Measurements from ENCODE around the gene ANGPTL2.

Gene ANGPTL2

DNA sequence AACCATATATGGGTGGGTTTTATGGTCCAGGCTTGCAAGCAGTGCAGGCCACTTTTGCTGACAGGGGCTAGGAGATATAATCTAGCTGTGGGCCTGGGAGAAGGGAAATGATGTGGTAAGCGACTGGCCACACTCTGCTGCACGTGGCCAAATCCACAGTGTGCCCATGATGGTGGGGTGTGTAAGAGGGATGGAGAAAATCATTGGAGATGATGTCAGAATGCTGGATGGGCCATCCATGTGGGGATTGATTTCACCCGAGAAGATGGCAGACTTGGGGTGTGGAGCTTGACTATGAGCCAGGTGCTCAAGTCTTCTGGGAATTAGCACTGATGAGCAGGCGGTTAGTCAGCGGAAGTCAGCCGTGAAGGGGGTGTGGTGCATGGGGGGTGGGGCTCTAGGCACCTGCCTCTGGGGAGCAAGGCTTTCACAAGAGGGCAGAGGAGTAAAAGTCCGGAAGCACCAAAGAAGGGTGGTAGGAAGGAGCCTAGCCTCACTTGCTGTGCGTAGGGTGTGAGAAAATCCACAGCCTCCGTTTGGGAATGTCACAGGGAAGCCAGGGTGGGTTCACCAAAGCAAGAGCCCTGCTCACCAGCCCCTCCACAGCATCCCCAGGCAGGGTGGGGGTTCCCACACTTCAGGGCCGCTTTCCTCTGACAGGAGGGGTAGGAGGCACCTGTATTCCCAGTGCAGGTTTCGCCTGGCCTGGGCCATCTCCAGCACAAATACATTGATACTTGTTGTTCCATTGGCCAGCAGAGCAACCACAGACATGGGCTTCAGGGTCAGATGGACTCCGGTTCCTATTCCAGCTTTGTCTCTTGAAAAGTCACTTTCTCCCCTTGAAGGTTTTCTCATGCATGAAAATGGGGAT is 44.5 kb upstream of the ANGPTL2 start:
- no peak for DNase-seq (ENCODE audit: extremely low read depth, low read depth)

DNA sequence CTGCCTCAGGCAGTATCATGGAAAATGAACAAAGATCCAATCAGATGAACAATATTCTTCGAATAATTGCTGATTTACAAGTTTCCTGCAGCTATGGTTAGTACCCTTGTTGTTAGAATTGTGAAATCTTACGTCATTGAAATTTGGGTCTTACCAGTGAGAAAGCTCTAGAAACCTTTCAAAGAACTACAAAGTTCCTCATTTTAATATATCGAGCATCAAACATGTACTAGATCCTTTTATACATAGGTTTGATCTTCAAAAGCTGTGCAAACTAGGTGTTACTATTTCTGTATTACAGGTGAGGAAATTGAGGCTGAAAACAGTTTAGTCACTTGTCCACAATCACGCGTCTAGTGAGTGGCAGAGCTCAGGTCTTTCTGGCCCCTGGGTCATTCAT is 43.7 kb upstream of the ANGPTL2 start:
- TF ChIP-seq, protein P1, sequence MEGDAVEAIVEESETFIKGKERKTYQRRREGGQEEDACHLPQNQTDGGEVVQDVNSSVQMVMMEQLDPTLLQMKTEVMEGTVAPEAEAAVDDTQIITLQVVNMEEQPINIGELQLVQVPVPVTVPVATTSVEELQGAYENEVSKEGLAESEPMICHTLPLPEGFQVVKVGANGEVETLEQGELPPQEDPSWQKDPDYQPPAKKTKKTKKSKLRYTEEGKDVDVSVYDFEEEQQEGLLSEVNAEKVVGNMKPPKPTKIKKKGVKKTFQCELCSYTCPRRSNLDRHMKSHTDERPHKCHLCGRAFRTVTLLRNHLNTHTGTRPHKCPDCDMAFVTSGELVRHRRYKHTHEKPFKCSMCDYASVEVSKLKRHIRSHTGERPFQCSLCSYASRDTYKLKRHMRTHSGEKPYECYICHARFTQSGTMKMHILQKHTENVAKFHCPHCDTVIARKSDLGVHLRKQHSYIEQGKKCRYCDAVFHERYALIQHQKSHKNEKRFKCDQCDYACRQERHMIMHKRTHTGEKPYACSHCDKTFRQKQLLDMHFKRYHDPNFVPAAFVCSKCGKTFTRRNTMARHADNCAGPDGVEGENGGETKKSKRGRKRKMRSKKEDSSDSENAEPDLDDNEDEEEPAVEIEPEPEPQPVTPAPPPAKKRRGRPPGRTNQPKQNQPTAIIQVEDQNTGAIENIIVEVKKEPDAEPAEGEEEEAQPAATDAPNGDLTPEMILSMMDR (IDR thresholded peaks at IDR 0.05; ENCODE audit: low read depth, low read length) = no peak
- DNase-seq (ENCODE audit: extremely low read depth, low read depth) = no peak

More for the DNA sequence above, 44.5 kb upstream of the ANGPTL2 start:
- TF ChIP-seq, protein P1 (IDR thresholded peaks at IDR 0.05; ENCODE audit: low read depth, low read length) = no peak

DNA sequence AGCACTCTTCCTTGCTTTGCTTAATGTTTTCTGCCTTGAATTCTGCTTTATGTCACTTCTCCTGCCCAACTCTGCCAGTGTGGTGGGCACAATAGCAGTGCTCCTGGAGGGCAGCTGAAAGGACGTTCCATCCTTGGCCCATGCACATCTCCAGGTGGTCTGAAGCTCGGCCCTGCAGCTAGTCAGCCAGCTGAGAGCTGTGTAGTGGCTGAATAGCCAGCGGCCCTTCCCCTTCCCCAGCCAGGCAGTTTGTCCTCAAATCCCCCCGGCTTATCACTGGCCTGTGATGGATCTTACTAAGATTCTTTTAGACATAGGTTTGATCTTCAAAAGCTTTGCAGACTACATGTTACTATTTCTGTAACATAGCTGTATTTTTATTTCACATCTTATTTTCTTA is 42.7 kb upstream of the ANGPTL2 start:
- DNase-seq (ENCODE audit: extremely low read depth, low read depth) = no peak
- TF ChIP-seq, protein P1 (IDR thresholded peaks at IDR 0.05; ENCODE audit: low read depth, low read length) = no peak

DNA sequence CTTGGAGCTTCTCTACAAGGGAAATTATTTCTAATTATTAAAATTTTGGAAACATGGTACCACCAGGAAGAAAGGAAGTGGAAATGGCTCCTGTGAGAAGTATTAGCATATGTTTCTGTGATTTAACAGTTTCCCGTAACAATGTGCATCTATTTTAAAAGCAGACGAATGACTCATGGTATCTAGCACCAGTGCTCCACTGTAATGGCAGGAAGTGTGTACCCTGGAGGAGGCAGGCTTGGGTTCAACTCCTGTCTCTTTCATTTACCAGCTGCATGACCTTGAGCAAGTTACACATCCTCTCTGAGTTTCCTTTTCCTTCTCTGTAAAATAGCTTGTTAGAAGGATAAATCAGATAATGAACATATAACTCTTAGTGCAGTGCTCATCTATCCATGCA is 41.0 kb upstream of the ANGPTL2 start:
- no peak for DNase-seq (ENCODE audit: extremely low read depth, low read depth)

DNA sequence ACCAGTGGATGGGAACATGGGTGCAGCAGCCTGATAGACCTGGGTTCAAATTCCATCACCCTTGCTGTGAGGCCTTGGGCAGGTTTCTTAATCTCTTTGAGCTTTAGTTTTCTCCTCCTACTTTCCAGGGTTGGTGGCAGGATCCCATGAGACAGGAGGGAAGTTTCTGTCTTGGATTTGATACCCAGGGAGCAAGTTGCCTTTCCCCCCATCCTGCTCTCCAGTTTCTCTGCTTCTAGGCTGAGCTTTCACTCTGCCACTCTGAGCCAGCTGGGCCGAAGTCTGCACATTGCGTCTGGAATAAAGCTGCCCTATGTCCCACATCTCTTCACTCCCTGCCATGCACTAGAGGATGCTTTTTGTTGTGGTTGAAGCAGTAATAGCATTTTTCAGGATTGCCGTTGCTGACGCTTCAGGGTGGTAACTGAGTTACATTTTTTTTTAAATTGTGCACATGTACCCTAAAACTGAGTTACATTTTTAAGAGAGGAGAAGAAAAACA is 40.5 kb upstream of the ANGPTL2 start:
- TF ChIP-seq, protein P1 (IDR thresholded peaks at IDR 0.05; ENCODE audit: low read depth, low read length) = no peak
- no peak for DNase-seq (ENCODE audit: extremely low read depth, low read depth)

More for the DNA sequence above, 41.0 kb upstream of the ANGPTL2 start:
- TF ChIP-seq, protein P1 (IDR thresholded peaks at IDR 0.05; ENCODE audit: low read depth, low read length) = no peak

DNA sequence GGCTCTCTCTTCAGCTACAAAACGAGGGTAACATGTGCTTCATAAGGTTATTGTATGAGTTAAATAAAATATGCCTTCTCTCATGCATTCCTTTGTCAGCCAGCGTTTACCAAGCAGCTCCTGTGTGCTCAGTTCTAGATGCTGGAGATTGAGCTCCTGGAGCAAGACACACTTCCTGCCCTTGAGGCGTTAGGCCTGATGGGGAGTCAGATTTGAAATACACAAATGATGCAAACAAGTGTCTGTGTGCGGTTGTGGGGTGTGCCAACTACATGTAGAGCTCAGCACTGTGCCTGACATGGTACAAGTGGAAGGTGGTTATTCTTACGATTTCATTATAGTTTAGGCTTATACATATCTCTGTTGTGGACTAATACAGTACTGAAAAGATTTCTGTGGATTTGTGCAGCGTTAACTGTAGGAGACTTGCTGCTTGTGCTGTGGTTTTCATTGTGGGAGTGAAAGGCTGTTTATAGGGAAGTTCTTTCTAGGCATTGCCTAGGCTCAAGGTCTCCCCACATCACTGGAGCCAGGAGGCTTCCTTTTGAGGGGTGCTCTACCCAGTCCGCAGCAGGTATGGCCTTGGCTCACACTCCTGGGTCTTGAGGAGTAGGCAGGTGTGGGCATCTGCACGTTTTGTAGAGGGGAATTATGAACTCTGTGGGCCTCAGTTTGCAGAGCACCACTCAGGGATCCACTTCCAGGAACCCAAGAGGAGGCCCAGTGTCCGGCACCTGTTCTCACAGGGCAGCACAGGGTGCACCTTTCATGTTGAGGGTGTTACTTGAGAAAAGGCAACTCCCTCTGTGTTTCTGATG is 39.8 kb upstream of the ANGPTL2 start:
- TF ChIP-seq, protein P1 (IDR thresholded peaks at IDR 0.05; ENCODE audit: low read depth, low read length) = no peak
- no peak for DNase-seq (ENCODE audit: extremely low read depth, low read depth)

Data from AG09319 (cell line).